NCI-H82 treated with DMSO at 0.1 percent for 48 hours (cell line): ENCODE results near the gene TMC2.
A peak's percentile ranks its signal among the peaks of the same experiment; 100 is the strongest.
"Not testable (repeated sequence)": the region's sequence is repeated elsewhere in the genome, so short reads cannot be mapped to it uniquely, and the experiment has no call there.

Source experiments
- DNase-seq: peaks from one replicate; lab custom pipeline; 2025; ENCODE audit not compliant: unreplicated experiment; lab: John Stamatoyannopoulos, UW

Gene TMC2

GRCh38 chr20:2658414-2659354 is 122.3 kb downstream of the TMC2 start:
- DNase-seq: peak; percentile 17

GRCh38 chr20:2659547-2659946 is 123.2 kb downstream of the TMC2 start:
- no peak for DNase-seq

DNA sequence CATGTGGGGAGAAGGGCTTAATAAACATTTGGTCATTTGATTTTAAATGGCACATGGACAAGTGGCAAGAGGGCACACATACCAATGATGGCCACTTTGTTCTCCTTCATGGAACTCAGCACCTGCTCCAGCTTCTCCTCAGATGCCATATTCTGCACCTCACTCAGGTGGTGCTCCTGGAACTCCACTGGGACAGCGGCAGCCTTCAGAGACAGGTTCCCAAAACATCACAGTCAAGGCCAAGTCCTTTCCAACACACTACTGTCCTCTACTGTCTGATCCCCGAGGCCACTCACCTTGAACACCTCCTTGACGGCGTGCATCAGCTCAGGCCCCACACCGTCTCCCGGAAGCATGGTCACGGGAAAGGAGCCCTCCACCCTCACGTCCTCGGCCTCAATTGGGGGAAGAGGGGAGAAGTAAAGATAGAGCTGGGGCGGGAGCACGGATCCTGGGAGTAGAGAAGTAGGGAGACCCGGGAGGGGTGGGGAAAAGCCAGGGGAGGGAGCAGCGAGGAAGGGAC is 127.1 kb downstream of the TMC2 start:
- no peak for DNase-seq

DNA sequence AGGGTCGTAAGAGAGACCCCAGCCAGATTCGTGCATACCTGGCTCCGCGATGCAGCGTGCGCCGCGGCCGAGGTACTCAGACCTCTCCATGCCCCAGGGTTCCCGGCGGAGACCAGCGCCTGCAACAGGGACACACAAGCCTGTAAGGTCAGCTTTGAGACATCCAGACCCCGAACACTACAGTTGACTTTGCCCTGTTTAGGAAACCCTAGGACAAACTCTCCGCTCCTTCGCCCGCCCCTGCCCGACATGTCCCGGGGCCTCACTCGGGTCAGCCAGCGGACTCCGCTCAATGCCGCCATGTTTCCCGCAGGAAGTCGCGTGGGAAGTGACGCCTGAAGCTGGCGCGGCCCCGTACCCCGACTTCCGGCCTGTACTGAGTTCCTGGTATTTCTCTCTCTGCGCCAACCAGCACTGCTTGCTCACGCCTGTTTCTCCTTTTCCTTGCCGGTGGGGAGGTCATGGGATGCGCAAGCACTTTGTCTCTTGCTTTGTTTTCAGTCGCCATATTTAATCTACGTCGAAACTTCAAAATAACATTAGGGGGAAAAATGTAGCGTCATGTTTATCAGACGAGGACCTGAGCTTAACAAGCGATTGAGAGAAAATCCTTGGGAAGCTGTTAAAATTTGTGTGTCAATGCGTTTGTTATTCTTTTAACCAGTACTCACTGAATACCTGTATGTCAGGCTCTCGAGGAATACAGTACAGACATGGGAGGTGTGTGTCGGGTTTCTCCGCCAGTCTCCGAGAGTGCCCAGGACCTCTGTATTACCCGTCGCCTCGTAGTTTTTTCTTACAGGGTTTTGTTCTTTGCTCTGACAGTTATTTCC is 127.7 kb downstream of the TMC2 start, which contains the start of gene IDH3B:
Gene IDH3B (minus strand): TSS at position 330 of the 833 bp plus-strand sequence. CDS start 28 bp downstream, at position 302.
- peak; percentile 68 for DNase-seq

GRCh38 chr20:2671977-2672376 is 135.6 kb downstream of the TMC2 start:
- no peak for DNase-seq

- DNase-seq: no peak
Measured at GRCh38 chr20:2672446-2672845, 136.1 kb downstream of the TMC2 start.

DNA sequence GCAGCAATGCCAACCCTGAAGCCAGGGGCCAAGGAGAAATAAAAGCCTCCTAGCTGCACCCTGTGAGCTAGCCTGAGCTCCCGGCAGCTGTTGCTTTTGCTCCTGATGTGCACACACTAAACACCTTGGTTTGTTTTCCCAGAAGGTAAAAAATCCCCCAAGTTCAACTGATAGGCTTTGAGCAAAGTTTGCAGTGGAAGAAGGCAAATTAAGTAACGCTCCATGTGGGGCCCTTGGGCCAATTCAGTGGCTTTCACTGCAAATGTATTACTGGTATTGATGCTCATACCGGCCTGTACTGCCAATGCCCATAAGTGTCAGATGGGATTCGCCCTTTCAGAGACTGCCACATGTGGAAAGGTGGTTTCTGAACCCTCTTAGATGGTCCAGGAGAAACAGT is 137.1 kb downstream of the TMC2 start:
- no peak for DNase-seq

DNA sequence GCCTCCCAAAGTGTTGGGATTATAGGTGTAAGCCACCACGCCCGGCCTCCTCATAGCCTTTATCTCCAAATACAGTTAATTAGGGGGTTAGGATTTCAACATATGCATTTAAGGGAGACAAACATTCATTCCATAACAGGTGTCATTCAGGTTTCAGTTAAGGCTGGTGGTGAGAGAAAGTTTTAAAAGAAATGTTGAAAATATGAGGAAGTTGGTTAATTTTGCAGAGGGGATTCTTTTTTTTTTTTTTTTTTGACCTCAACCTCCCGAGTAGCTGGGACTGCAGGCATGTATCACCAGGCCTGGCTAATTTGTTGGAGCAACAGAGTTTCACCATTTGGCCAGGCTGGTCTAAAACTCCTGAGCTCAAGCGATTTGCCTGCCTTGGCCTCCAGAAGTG is 143.7 kb downstream of the TMC2 start:
- no peak for DNase-seq

- DNase-seq: not testable (repeated sequence)
Measured at GRCh38 chr20:2682040-2682439, 145.7 kb downstream of the TMC2 start.

GRCh38 chr20:2684817-2685216 is 148.4 kb downstream of the TMC2 start:
- DNase-seq: not testable (repeated sequence)

DNA sequence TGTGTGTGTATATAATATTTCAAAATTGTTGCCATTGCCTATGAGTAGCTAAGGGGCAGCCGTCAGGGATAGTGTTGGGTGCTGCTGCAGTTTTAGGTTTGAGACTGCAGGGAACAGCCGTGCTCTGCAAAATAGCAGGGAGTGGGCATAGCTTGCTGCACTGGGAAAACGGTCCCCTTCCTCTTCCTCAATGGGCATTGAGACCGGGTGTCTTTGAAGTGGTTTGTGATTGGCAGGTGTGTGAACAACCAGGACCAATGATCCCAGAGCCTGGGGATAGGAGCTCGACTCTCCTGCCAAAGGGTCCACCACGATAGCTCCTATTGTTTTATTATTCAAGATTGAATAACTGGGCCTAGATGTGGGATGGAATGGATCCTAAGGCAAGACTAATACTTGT is 151.1 kb downstream of the TMC2 start:
- DNase-seq: no peak

DNA sequence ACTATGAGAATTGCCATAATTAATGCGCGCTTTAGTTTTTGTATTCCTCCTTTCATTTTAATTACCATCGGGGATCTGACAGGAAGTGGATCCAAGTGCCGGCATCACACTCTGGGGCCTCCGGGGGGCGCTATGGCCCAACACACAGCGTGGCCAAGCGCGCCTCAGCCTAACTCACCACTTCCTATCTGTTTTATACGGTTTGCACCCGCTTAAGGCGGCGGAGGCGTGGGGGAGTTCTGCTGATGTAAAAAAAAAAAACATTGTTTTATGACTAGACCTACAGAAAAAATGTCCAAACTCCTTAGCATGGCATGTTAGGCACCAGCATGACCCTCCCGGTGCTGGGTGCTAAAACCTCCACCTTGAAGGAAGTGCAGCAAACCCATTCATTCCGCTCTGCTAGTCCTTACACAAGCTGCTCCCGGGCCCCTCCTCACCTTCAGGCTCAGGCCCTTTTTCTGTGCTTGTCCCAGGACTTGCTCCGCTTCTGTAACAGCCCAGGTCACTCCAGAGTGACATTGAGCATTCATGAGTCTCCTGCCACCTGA is 151.7 kb downstream of the TMC2 start:
- DNase-seq: no peak

DNA sequence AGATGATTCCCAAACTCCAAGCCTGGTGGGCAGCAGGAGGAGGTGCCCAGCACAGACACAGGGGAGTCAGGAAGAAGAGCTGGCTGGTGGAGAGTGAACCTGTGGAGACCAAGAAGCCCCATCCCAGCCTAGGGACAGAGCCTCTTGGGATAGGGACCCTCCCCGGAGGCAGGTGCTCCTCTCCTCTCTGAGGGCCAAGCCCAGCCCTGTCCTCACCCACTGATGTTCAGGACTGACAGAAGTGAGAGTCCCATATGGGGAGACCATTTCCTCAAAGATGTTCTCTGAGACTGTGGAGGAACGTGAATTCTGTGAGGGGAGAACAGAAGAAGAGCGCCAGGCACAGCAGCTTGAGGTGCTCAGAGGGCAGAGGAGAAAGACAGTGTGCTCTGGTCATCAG is 153.8 kb downstream of the TMC2 start:
- no peak for DNase-seq

- DNase-seq: no peak
Measured at GRCh38 chr20:2690718-2691117, 154.3 kb downstream of the TMC2 start.

GRCh38 chr20:2691127-2691526 is 154.8 kb downstream of the TMC2 start:
- no peak for DNase-seq
